Middle frontal gyrus (tissue), 1 donor: Measurements from ENCODE around the gene ST6GALNAC5.
A peak's percentile ranks its signal among the peaks of the same experiment; 100 is the strongest.

Experiments
- DNase-seq: peaks from one replicate; pipeline ENCODE4 v3.0.0-alpha.2; 2015; ENCODE audit warnings: low spot score; ENCODE audit errors: extremely low spot score

The ST6GALNAC5 gene

GRCh38 chr1:77007675-77008074, 140.4 kb downstream of the ST6GALNAC5 start:
- DNase-seq: no peak

GRCh38 chr1:77010937-77011336, 143.7 kb downstream of the ST6GALNAC5 start:
- no peak for DNase-seq

- no peak for DNase-seq
Measured at GRCh38 chr1:77012066-77012465, 144.8 kb downstream of the ST6GALNAC5 start.

GRCh38 chr1:77014073-77014788, 147.0 kb downstream of the ST6GALNAC5 start:
- DNase-seq: no peak

- no peak for DNase-seq
Measured at GRCh38 chr1:77015748-77016341, 148.6 kb downstream of the ST6GALNAC5 start.

GRCh38 chr1:77016386-77016985, 149.2 kb downstream of the ST6GALNAC5 start:
- no peak for DNase-seq

- DNase-seq: no peak
Measured at GRCh38 chr1:77018311-77018710, 151.0 kb downstream of the ST6GALNAC5 start.

- no peak for DNase-seq
Measured at GRCh38 chr1:77018761-77019160, 151.5 kb downstream of the ST6GALNAC5 start.

GRCh38 chr1:77021732-77022131, 154.5 kb downstream of the ST6GALNAC5 start:
- DNase-seq: no peak

GRCh38 chr1:77024500-77024899, 157.2 kb downstream of the ST6GALNAC5 start:
- DNase-seq: no peak

- DNase-seq: no peak
Measured at GRCh38 chr1:77025599-77025998, 158.3 kb downstream of the ST6GALNAC5 start.

- no peak for DNase-seq
Measured at GRCh38 chr1:77026135-77026534, 158.9 kb downstream of the ST6GALNAC5 start.

GRCh38 chr1:77026640-77027039, 159.4 kb downstream of the ST6GALNAC5 start:
- DNase-seq: no peak

- DNase-seq: no peak
Measured at GRCh38 chr1:77027847-77028246, 160.6 kb downstream of the ST6GALNAC5 start.

- no peak for DNase-seq
Measured at GRCh38 chr1:77030401-77031105, 163.3 kb downstream of the ST6GALNAC5 start.

- no peak for DNase-seq
Measured at GRCh38 chr1:77031106-77031662, 163.9 kb downstream of the ST6GALNAC5 start.

GRCh38 chr1:77036560-77036959, 169.3 kb downstream of the ST6GALNAC5 start:
- no peak for DNase-seq

GRCh38 chr1:77037038-77037437, 169.8 kb downstream of the ST6GALNAC5 start:
- no peak for DNase-seq

- peak; percentile 28 for DNase-seq
Measured at GRCh38 chr1:77038000-77038399, 170.7 kb downstream of the ST6GALNAC5 start.

- no peak for DNase-seq
Measured at GRCh38 chr1:77039111-77039510, 171.8 kb downstream of the ST6GALNAC5 start.

GRCh38 chr1:77039739-77040138, 172.5 kb downstream of the ST6GALNAC5 start:
- peak; percentile 11 for DNase-seq

GRCh38 chr1:77040826-77041225, 173.5 kb downstream of the ST6GALNAC5 start:
- no peak for DNase-seq
